ENCODE measurements around the gene GMPR2.

DNA sequence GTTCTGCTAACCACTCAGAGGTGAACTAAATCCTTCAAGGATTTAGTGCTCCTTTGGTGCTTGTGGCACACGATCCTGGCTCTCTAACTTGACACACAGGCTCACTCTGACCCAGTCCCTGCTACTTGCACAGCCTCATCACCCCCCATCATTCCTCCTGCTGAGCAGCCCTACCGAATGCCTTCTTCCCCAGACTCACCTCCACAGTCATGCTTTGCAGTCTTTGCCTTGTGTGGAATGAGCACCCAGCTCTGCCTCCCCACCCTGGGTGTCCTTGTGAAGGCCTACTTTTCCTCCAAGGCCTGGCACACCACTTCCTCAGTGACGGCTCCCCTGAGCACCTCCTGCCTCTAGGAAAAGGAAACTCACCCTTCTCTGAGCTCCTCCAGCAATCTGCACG is 17.6 kb downstream of the GMPR2 start:
- TF ChIP-seq RAD21 (IDR thresholded peaks at IDR 0.05; ENCODE audit: low read depth) (no peak), YY1 (IDR thresholded peaks at IDR 0.05; ENCODE audit: low read depth) (no peak), CREB1 (IDR thresholded peaks at IDR 0.05; ENCODE audit: low read depth) (no peak), TAF1 (IDR thresholded peaks at IDR 0.05; ENCODE audit: low read depth) (no peak), EP300 (IDR thresholded peaks at IDR 0.05; ENCODE audit: borderline replicate concordance) (no peak), TCF12 (IDR thresholded peaks at IDR 0.05; ENCODE audit: low read depth) (no peak), NFIC (IDR thresholded peaks at IDR 0.05) (no peak), CEBPB (IDR thresholded peaks at IDR 0.05) (no peak)
- TF ChIP-seq, protein P1, sequence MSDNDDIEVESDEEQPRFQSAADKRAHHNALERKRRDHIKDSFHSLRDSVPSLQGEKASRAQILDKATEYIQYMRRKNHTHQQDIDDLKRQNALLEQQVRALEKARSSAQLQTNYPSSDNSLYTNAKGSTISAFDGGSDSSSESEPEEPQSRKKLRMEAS (IDR thresholded peaks at IDR 0.05): no peak
- TF ChIP-seq, protein P2, sequence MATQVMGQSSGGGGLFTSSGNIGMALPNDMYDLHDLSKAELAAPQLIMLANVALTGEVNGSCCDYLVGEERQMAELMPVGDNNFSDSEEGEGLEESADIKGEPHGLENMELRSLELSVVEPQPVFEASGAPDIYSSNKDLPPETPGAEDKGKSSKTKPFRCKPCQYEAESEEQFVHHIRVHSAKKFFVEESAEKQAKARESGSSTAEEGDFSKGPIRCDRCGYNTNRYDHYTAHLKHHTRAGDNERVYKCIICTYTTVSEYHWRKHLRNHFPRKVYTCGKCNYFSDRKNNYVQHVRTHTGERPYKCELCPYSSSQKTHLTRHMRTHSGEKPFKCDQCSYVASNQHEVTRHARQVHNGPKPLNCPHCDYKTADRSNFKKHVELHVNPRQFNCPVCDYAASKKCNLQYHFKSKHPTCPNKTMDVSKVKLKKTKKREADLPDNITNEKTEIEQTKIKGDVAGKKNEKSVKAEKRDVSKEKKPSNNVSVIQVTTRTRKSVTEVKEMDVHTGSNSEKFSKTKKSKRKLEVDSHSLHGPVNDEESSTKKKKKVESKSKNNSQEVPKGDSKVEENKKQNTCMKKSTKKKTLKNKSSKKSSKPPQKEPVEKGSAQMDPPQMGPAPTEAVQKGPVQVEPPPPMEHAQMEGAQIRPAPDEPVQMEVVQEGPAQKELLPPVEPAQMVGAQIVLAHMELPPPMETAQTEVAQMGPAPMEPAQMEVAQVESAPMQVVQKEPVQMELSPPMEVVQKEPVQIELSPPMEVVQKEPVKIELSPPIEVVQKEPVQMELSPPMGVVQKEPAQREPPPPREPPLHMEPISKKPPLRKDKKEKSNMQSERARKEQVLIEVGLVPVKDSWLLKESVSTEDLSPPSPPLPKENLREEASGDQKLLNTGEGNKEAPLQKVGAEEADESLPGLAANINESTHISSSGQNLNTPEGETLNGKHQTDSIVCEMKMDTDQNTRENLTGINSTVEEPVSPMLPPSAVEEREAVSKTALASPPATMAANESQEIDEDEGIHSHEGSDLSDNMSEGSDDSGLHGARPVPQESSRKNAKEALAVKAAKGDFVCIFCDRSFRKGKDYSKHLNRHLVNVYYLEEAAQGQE (IDR thresholded peaks at IDR 0.05; ENCODE audit: low read depth): no peak
